ENCODE measurements around the gene PKNOX2. TPM values are rescaled to one million over a fixed set of nuclear protein-coding genes. Genes with fewer than 3 reads are reported as not detected.

Gene PKNOX2
- total RNA-seq, 1 experiment from 2014 or later = not detected

- BruUV-seq (replicated peaks) = no TSS peak
- no peaks in the 10 kb centered on the region for H3K9me3 Mint-ChIP-seq (ENCODE audit: unreplicated experiment)
- DNase-seq = no peak
- H3K4me3 ChIP-seq (ENCODE audit: low read depth, low read length) = no peak overlapping the region
- ChIA-PET POLR2A (no interaction called here), CTCF (no interaction called here)
- peaks cover 9% of the 10 kb centered on the region for H3K27me3 Mint-ChIP-seq (ENCODE audit: insufficient read depth, unreplicated experiment)
- no peak for TF ChIP-seq CTCF (IDR thresholded peaks at IDR 0.05; ENCODE audit: insufficient read depth in 1 of 2, low read depth in 1 of 2, low read length in 1 of 2, severe bottlenecking in 1 of 2, unreplicated experiment in 1 of 2)
- peaks cover 10% of the 10 kb centered on the region for H3K4me1 Mint-ChIP-seq (ENCODE audit: low read depth, unreplicated experiment)
- no peaks in the 10 kb centered on the region for H3K36me3 Mint-ChIP-seq (ENCODE audit: insufficient read depth, unreplicated experiment)
- H3K4me3 Mint-ChIP-seq (ENCODE audit: unreplicated experiment) = no peak overlapping the region
- intact Hi-C loops (cut with micrococcal nuclease; ENCODE audit: unreplicated experiment) = no loop called here
- H3K27ac Mint-ChIP-seq (ENCODE audit: unreplicated experiment) = no peak overlapping the region
- H3K9me3 ChIP-seq = no peaks in the 10 kb centered on the region
- H3K4me1 ChIP-seq = peaks cover 7% of the 10 kb centered on the region
- H3K27me3 ChIP-seq (replicated peaks; ENCODE audit: control insufficient read depth, insufficient read depth, low read length) = no peaks in the 10 kb centered on the region; the same call in 1 of the 2 replicates
- no peaks in the 10 kb centered on the region for H3K36me3 ChIP-seq (ENCODE audit: control insufficient read depth, insufficient read depth, low read length)
These were observed 295.7 kb downstream of the PKNOX2 start for GRCh38 chr11:125460275-125460674.

GRCh38 chr11:125463590-125464269 lies 299.2 kb downstream of the PKNOX2 start:
- no peaks in the 10 kb centered on the region; the same call in 1 of the 2 replicates for H3K27me3 ChIP-seq (replicated peaks; ENCODE audit: control insufficient read depth, insufficient read depth, low read length)
- Mint-ChIP-seq H3K9me3 (ENCODE audit: unreplicated experiment) (no peaks in the 10 kb centered on the region), H3K4me1 (ENCODE audit: low read depth, unreplicated experiment) (no peaks in the 10 kb centered on the region), H3K4me3 (ENCODE audit: unreplicated experiment) (no peak overlapping the region), H3K27me3 (ENCODE audit: insufficient read depth, unreplicated experiment) (peaks cover 7% of the 10 kb centered on the region), H3K27ac (ENCODE audit: unreplicated experiment) (no peak overlapping the region), H3K36me3 (ENCODE audit: insufficient read depth, unreplicated experiment) (no peaks in the 10 kb centered on the region)
- TF ChIP-seq CTCF (IDR thresholded peaks at IDR 0.05; ENCODE audit: insufficient read depth in 1 of 2, low read depth in 1 of 2, low read length in 1 of 2, severe bottlenecking in 1 of 2, unreplicated experiment in 1 of 2) = no peak
- no peaks in the 10 kb centered on the region for H3K4me1 ChIP-seq
- H3K4me3 ChIP-seq (ENCODE audit: low read depth, low read length) = no peak overlapping the region
- ChIA-PET POLR2A (no interaction called here), CTCF (no interaction called here)
- H3K36me3 ChIP-seq (ENCODE audit: control insufficient read depth, insufficient read depth, low read length) = no peaks in the 10 kb centered on the region
- H3K9me3 ChIP-seq = no peaks in the 10 kb centered on the region
- intact Hi-C loops (cut with micrococcal nuclease; ENCODE audit: unreplicated experiment) = no loop called here
- no TSS peak for BruUV-seq (replicated peaks)
- DNase-seq = no peak

GRCh38 chr11:125464270-125464662 lies 299.7 kb downstream of the PKNOX2 start:
- ChIA-PET POLR2A (no interaction called here), CTCF (no interaction called here)
- intact Hi-C loops (cut with micrococcal nuclease; ENCODE audit: unreplicated experiment) = no loop called here
- H3K4me1 Mint-ChIP-seq (ENCODE audit: low read depth, unreplicated experiment) = no peaks in the 10 kb centered on the region
- Histone ChIP-seq H3K27me3 (replicated peaks; ENCODE audit: control insufficient read depth, insufficient read depth, low read length) (no peaks in the 10 kb centered on the region; the same call in 1 of the 2 replicates), H3K4me3 (ENCODE audit: low read depth, low read length) (no peak overlapping the region), H3K9me3 (no peaks in the 10 kb centered on the region), H3K36me3 (ENCODE audit: control insufficient read depth, insufficient read depth, low read length) (no peaks in the 10 kb centered on the region), H3K4me1 (no peaks in the 10 kb centered on the region)
- H3K4me3 Mint-ChIP-seq (ENCODE audit: unreplicated experiment) = no peak overlapping the region
- no peak for DNase-seq
- no peak for TF ChIP-seq CTCF (IDR thresholded peaks at IDR 0.05; ENCODE audit: insufficient read depth in 1 of 2, low read depth in 1 of 2, low read length in 1 of 2, severe bottlenecking in 1 of 2, unreplicated experiment in 1 of 2)
- H3K27me3 Mint-ChIP-seq (ENCODE audit: insufficient read depth, unreplicated experiment) = peaks cover 7% of the 10 kb centered on the region
- H3K27ac Mint-ChIP-seq (ENCODE audit: unreplicated experiment) = no peak overlapping the region
- H3K9me3 Mint-ChIP-seq (ENCODE audit: unreplicated experiment) = no peaks in the 10 kb centered on the region
- no peaks in the 10 kb centered on the region for H3K36me3 Mint-ChIP-seq (ENCODE audit: insufficient read depth, unreplicated experiment)
- no TSS peak for BruUV-seq (replicated peaks)

Measured in Caco-2 (cell line).